ENCODE measurements around the gene DPEP1.
"Not testable (repeated sequence)": the region's sequence is repeated elsewhere in the genome, so short reads cannot be mapped to it uniquely, and the experiment has no call there.

The DPEP1 gene

GRCh38 chr16:89587676-89588075 lies 25.8 kb upstream of the DPEP1 start:
- H3K9me3 ChIP-seq (ENCODE audit: control insufficient read depth in 2 of 2, low read length in 2 of 2); H3K4me1 ChIP-seq (ENCODE audit: control insufficient read depth in 2 of 2, insufficient read depth in 2 of 2, low read length in 2 of 2); H3K27ac ChIP-seq (ENCODE audit: low read depth in 2 of 2, low read length in 2 of 2); H3K27me3 ChIP-seq (ENCODE audit: control insufficient read depth in 2 of 2, insufficient read depth in 2 of 2, low read length in 2 of 2); H3K9ac ChIP-seq (ENCODE audit: low read depth in 1 of 2, low read length in 2 of 2); H3K4me3 ChIP-seq (ENCODE audit: low read length in 2 of 2); H3K36me3 ChIP-seq (ENCODE audit: control insufficient read depth in 2 of 2, insufficient read depth in 2 of 2, low read length in 2 of 2): not testable (repeated sequence)

DNA sequence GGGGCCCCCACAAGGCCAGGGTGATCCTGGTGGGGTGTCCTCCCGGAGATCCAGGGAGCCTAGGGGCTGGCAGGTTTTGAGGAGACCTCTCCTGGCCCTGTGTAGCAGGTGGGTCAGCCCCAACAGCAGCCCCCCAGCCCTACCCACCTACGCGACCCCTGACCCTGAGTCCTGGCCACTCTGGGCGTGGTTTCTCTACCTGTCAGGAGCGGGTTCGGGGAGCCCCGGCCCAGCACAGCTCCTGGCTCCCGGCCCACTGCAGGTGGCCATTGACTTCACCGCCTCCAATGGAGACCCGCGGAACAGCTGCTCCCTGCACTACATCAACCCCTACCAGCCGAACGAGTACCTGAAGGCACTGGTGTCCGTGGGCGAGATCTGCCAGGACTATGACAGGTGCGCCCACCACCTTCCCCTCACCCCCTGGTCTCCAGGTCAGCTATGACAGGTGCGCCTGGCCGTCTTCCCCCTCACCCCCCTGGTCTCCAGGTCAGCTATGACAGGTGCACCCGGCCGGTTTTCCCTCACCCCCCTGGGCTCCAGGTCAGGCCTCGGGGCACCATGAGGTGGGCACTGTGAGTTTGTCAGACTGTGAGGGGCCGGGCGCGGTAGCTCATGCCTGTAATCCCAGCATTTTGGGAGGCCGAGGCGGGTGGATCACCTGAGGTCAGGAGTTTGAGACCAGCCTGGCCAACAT lies 24.9 kb upstream of the DPEP1 start:
- Histone ChIP-seq H3K27ac (ENCODE audit: low read depth in 2 of 2, low read length in 2 of 2) (no peak overlapping the region), H3K9ac (ENCODE audit: low read depth in 1 of 2, low read length in 2 of 2) (no peak overlapping the region), H3K4me3 (ENCODE audit: low read length in 2 of 2) (no peak overlapping the region), H3K27me3 (ENCODE audit: control insufficient read depth in 2 of 2, insufficient read depth in 2 of 2, low read length in 2 of 2) (no peaks in the 10 kb centered on the region), H3K9me3 (ENCODE audit: control insufficient read depth in 2 of 2, low read length in 2 of 2) (no peaks in the 10 kb centered on the region), H3K4me1 (ENCODE audit: control insufficient read depth in 2 of 2, insufficient read depth in 2 of 2, low read length in 2 of 2) (peaks cover 0 to 3% of the 10 kb centered on the region in 2 donors), H3K36me3 (ENCODE audit: control insufficient read depth in 2 of 2, insufficient read depth in 2 of 2, low read length in 2 of 2) (no peaks in the 10 kb centered on the region)

GRCh38 chr16:89589241-89589926 lies 24.1 kb upstream of the DPEP1 start:
- H3K27ac ChIP-seq (ENCODE audit: low read depth in 2 of 2, low read length in 2 of 2) = no peak overlapping the region
- no peak overlapping the region for H3K9ac ChIP-seq (ENCODE audit: low read depth in 1 of 2, low read length in 2 of 2)
- no peaks in the 10 kb centered on the region for H3K27me3 ChIP-seq (ENCODE audit: control insufficient read depth in 2 of 2, insufficient read depth in 2 of 2, low read length in 2 of 2)
- H3K36me3 ChIP-seq (ENCODE audit: control insufficient read depth in 2 of 2, insufficient read depth in 2 of 2, low read length in 2 of 2) = no peaks in the 10 kb centered on the region
- H3K4me3 ChIP-seq (ENCODE audit: low read length in 2 of 2) = no peak overlapping the region
- H3K4me1 ChIP-seq (ENCODE audit: control insufficient read depth in 2 of 2, insufficient read depth in 2 of 2, low read length in 2 of 2) = peaks cover 0 to 3% of the 10 kb centered on the region in 2 donors
- H3K9me3 ChIP-seq (ENCODE audit: control insufficient read depth in 2 of 2, low read length in 2 of 2) = no peaks in the 10 kb centered on the region

DNA sequence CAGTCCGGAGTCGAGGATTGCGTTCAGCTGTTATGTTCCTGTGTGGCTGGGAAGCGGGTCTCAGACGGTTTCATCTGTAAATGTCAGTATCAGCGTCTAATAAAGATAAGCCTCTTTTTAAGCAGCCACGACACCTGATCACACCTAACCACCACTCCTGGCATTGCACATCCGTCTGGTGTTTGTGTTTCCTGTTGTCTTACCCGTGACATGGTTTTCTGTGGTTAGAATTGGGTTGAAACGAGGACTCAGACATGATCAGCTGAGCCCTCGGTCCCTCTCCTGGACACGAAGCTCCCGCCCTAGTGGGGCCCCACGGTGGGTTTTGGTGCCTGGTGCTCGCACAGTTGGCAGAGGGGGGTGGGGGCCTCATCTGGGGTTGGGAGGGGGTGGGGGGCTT lies 19.6 kb upstream of the DPEP1 start:
- Histone ChIP-seq H3K9me3 (ENCODE audit: control insufficient read depth in 2 of 2, low read length in 2 of 2) (no peaks in the 10 kb centered on the region), H3K27me3 (ENCODE audit: control insufficient read depth in 2 of 2, insufficient read depth in 2 of 2, low read length in 2 of 2) (no peaks in the 10 kb centered on the region), H3K36me3 (ENCODE audit: control insufficient read depth in 2 of 2, insufficient read depth in 2 of 2, low read length in 2 of 2) (no peaks in the 10 kb centered on the region), H3K27ac (ENCODE audit: low read depth in 2 of 2, low read length in 2 of 2) (no peak overlapping the region), H3K9ac (ENCODE audit: low read depth in 1 of 2, low read length in 2 of 2) (no peak overlapping the region), H3K4me1 (ENCODE audit: control insufficient read depth in 2 of 2, insufficient read depth in 2 of 2, low read length in 2 of 2) (no peaks in the 10 kb centered on the region), H3K4me3 (ENCODE audit: low read length in 2 of 2) (no peak overlapping the region)

DNA sequence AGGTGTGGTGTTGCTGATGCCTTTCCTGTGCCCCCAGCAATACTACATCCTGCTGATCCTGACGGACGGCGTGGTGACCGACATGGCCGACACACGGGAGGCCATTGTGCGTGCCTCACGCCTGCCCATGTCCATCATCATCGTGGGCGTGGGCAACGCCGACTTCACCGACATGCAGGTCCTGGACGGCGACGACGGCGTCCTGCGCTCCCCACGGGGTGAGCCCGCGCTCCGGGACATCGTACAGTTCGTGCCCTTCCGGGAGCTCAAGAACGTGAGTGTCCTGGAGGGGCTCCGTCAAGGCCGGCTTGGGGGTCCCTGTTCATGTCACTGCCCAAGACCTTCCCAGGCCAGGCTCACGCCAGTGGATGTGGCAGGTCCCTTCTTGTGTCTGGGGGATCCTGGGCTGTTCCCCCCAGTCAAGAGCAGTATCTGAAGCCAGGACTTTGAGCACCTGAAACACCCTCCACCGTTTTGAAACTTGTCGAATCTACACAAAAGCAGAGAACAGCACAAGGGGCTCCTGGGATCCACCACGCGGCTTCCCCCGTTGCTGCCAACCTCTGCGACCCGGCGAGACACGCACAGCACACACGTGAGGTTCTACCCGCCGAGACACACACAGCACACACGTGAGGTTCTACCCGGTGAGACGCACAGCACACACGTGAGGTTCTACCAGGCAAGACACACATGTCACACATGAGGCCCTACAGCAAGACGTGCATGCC lies 17.9 kb upstream of the DPEP1 start:
- H3K36me3 ChIP-seq (ENCODE audit: control insufficient read depth in 2 of 2, insufficient read depth in 2 of 2, low read length in 2 of 2) = no peaks in the 10 kb centered on the region
- H3K27me3 ChIP-seq (ENCODE audit: control insufficient read depth in 2 of 2, insufficient read depth in 2 of 2, low read length in 2 of 2) = peaks cover 5 to 7% of the 10 kb centered on the region in 2 donors
- no peak overlapping the region for H3K9ac ChIP-seq (ENCODE audit: low read depth in 1 of 2, low read length in 2 of 2)
- H3K4me1 ChIP-seq (ENCODE audit: control insufficient read depth in 2 of 2, insufficient read depth in 2 of 2, low read length in 2 of 2) = no peaks in the 10 kb centered on the region
- H3K4me3 ChIP-seq (ENCODE audit: low read length in 2 of 2) = no peak overlapping the region
- H3K9me3 ChIP-seq (ENCODE audit: control insufficient read depth in 2 of 2, low read length in 2 of 2) = no peaks in the 10 kb centered on the region
- H3K27ac ChIP-seq (ENCODE audit: low read depth in 2 of 2, low read length in 2 of 2) = no peak overlapping the region

GRCh38 chr16:89596061-89596689 lies 17.3 kb upstream of the DPEP1 start:
- no peaks in the 10 kb centered on the region for H3K9me3 ChIP-seq (ENCODE audit: control insufficient read depth in 2 of 2, low read length in 2 of 2)

GRCh38 chr16:89596957-89597649 lies 16.3 kb upstream of the DPEP1 start:
- Histone ChIP-seq H3K4me1 (ENCODE audit: control insufficient read depth in 2 of 2, insufficient read depth in 2 of 2, low read length in 2 of 2) (no peaks in the 10 kb centered on the region), H3K9ac (ENCODE audit: low read depth in 1 of 2, low read length in 2 of 2) (no peak overlapping the region), H3K27me3 (ENCODE audit: control insufficient read depth in 2 of 2, insufficient read depth in 2 of 2, low read length in 2 of 2) (peaks cover 5 to 7% of the 10 kb centered on the region in 2 donors), H3K4me3 (ENCODE audit: low read length in 2 of 2) (no peak overlapping the region), H3K9me3 (ENCODE audit: control insufficient read depth in 2 of 2, low read length in 2 of 2) (no peaks in the 10 kb centered on the region), H3K36me3 (ENCODE audit: control insufficient read depth in 2 of 2, insufficient read depth in 2 of 2, low read length in 2 of 2) (no peaks in the 10 kb centered on the region), H3K27ac (ENCODE audit: low read depth in 2 of 2, low read length in 2 of 2) (no peak overlapping the region)

More at GRCh38 chr16:89596061-89596689, 17.3 kb upstream of the DPEP1 start:
- Histone ChIP-seq H3K9ac (ENCODE audit: low read depth in 1 of 2, low read length in 2 of 2) (no peak overlapping the region), H3K36me3 (ENCODE audit: control insufficient read depth in 2 of 2, insufficient read depth in 2 of 2, low read length in 2 of 2) (no peaks in the 10 kb centered on the region), H3K27ac (ENCODE audit: low read depth in 2 of 2, low read length in 2 of 2) (no peak overlapping the region), H3K4me1 (ENCODE audit: control insufficient read depth in 2 of 2, insufficient read depth in 2 of 2, low read length in 2 of 2) (no peaks in the 10 kb centered on the region), H3K4me3 (ENCODE audit: low read length in 2 of 2) (no peak overlapping the region), H3K27me3 (ENCODE audit: control insufficient read depth in 2 of 2, insufficient read depth in 2 of 2, low read length in 2 of 2) (peaks cover 5 to 7% of the 10 kb centered on the region in 2 donors)

DNA sequence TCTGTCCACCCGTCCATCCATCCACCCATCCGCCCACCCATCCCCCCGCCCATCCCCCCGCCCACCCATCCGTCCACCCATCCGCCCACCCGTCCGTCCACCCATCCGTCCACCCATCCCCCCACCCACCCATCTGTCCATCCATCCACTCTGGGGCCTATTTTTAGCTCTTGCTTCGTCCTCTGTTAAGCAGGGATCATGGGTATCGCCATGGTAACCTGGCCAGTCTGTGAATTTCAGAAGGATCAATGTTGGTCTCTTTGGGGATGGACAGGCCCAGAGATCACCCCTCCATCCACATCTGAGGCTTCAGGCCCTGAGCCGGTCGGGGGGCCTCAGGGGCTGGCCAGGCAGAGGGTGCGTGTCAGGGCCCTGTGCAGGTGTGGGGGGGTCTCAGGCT lies 15.2 kb upstream of the DPEP1 start:
- no peak overlapping the region for H3K27ac ChIP-seq (ENCODE audit: low read depth in 2 of 2, low read length in 2 of 2)
- H3K27me3 ChIP-seq (ENCODE audit: control insufficient read depth in 2 of 2, insufficient read depth in 2 of 2, low read length in 2 of 2) = peaks cover 12 to 13% of the 10 kb centered on the region in 2 donors
- H3K36me3 ChIP-seq (ENCODE audit: control insufficient read depth in 2 of 2, insufficient read depth in 2 of 2, low read length in 2 of 2) = no peaks in the 10 kb centered on the region
- H3K9me3 ChIP-seq (ENCODE audit: control insufficient read depth in 2 of 2, low read length in 2 of 2) = no peaks in the 10 kb centered on the region
- H3K9ac ChIP-seq (ENCODE audit: low read depth in 1 of 2, low read length in 2 of 2) = no peak overlapping the region
- no peaks in the 10 kb centered on the region for H3K4me1 ChIP-seq (ENCODE audit: control insufficient read depth in 2 of 2, insufficient read depth in 2 of 2, low read length in 2 of 2)
- no peak overlapping the region for H3K4me3 ChIP-seq (ENCODE audit: low read length in 2 of 2)

DNA sequence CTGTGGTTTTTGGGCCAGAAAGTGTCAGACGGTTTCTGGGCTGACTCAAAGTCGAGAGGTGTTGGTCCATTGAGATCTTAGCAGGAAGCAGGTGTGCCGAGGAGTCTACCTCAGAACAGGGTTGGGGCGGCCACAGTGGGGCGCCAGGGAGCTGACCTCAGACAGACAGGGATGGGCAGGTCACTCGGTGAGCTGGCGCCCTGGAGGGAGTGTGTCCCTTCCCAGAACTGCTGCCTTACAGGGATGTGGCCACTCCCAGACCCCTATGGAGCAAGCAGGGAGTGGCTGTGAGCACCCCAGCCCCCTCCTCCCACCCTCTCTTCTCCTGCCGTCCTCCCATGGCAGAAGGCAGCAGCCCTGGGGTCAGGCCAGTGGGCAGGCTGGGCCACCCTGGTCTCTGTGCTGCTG lies 14.0 kb upstream of the DPEP1 start:
- no peak overlapping the region for H3K4me3 ChIP-seq (ENCODE audit: low read length in 2 of 2)
- H3K9me3 ChIP-seq (ENCODE audit: control insufficient read depth in 2 of 2, low read length in 2 of 2) = no peaks in the 10 kb centered on the region
- H3K4me1 ChIP-seq (ENCODE audit: control insufficient read depth in 2 of 2, insufficient read depth in 2 of 2, low read length in 2 of 2) = no peaks in the 10 kb centered on the region
- H3K27ac ChIP-seq (ENCODE audit: low read depth in 2 of 2, low read length in 2 of 2) = no peak overlapping the region
- H3K27me3 ChIP-seq (ENCODE audit: control insufficient read depth in 2 of 2, insufficient read depth in 2 of 2, low read length in 2 of 2) = peaks cover 12 to 13% of the 10 kb centered on the region in 2 donors
- H3K36me3 ChIP-seq (ENCODE audit: control insufficient read depth in 2 of 2, insufficient read depth in 2 of 2, low read length in 2 of 2) = no peaks in the 10 kb centered on the region
- no peak overlapping the region for H3K9ac ChIP-seq (ENCODE audit: low read depth in 1 of 2, low read length in 2 of 2)
